AG09319 (cell line): Measurements from ENCODE around the gene BAG2.
A peak's percentile ranks its signal among the peaks of the same experiment; 100 is the strongest.

Experiments
- DNase-seq: peaks from one replicate; pipeline ENCODE4 v3.0.0-alpha.2; 2010; ENCODE audit warnings: low read depth; ENCODE audit errors: extremely low read depth
- CTCF ChIP-seq: IDR thresholded peaks from 2 replicates; pipeline ENCODE4 v1.5.1; 2011; ENCODE audit warnings: low read depth, mild to moderate bottlenecking, inconsistent platforms, low read length, moderate library complexity

Gene BAG2

GRCh38 chr6:57195457-57195856, 23.3 kb downstream of the BAG2 start:
- no peak for TF ChIP-seq CTCF
- no peak for DNase-seq

- peak; percentile 20 for DNase-seq
- no peak; the same call in 1 of the 2 replicates for TF ChIP-seq CTCF
Observed at GRCh38 chr6:57198926-57199636, 27.0 kb downstream of the BAG2 start.

GRCh38 chr6:57201718-57202117, 29.6 kb downstream of the BAG2 start:
- TF ChIP-seq CTCF, result no peak
- DNase-seq, result no peak

GRCh38 chr6:57205550-57206328, 33.6 kb downstream of the BAG2 start:
- no peak for TF ChIP-seq CTCF
- DNase-seq, result no peak

GRCh38 chr6:57207141-57207540, 35.0 kb downstream of the BAG2 start:
- TF ChIP-seq CTCF, result no peak
- no peak for DNase-seq

GRCh38 chr6:57207872-57208271, 35.7 kb downstream of the BAG2 start:
- TF ChIP-seq CTCF, result no peak
- DNase-seq, result no peak

GRCh38 chr6:57209030-57209429, 36.9 kb downstream of the BAG2 start:
- no peak for TF ChIP-seq CTCF

More at GRCh38 chr6:57209030-57209429, 36.9 kb downstream of the BAG2 start:
- DNase-seq, result no peak
